H1 (cell line): ENCODE data around the gene GHRHR. TPM values are rescaled to one million over a fixed set of nuclear protein-coding genes. Genes with fewer than 3 reads are reported as not detected.

Source experiments
- CTCF ChIA-PET: fragments of 300-600 bp; sonication (Branson Sonifier 250); formaldehyde crosslinking; loops from one replicate; lab custom pipeline; 2021; ENCODE audit not compliant: partially characterized antibody; lab: Charles Lee
- POLR2A ChIA-PET: fragments of 300-600 bp; sonication (Branson Sonifier 250); formaldehyde crosslinking; loops from one replicate; lab custom pipeline; 2021; ENCODE audit warnings: inconsistent platforms; ENCODE audit not compliant: partially characterized antibody; lab: Charles Lee
- DNase-seq, 2 experiments: peaks; one replicate each; pipeline versions ENCODE4 v3.0.0 to v3.0.0-alpha.2; 2010 to 2022; ENCODE audit warnings: low spot score in 2 of 2, low read depth in 1 of 2, mixed read lengths in 1 of 2
- FAIRE-seq: peaks from 2 replicates; lab custom pipeline; 2011; peaks lifted over from hg19 to GRCh38; lab: Jason Lieb, UNC
- H2AFZ ChIP-seq: 2 replicates; pipeline ENCODE4 v1.8.1; 2012; ENCODE audit warnings: low read length, inconsistent platforms
- H2AK5ac ChIP-seq: 2 replicates; pipeline ENCODE4 v1.6.1; 2013; ENCODE audit warnings: low read depth, low read length
- H2BK120ac ChIP-seq: replicated peaks from 2 replicates; pipeline ENCODE3; 2013; ENCODE audit warnings: low read depth, low read length, inconsistent platforms
- H2BK12ac ChIP-seq: 2 replicates; pipeline ENCODE4 v1.6.1; 2013; ENCODE audit warnings: low read depth, low read length
- H2BK15ac ChIP-seq: 2 replicates; pipeline ENCODE4 v1.6.1; 2013; ENCODE audit warnings: low read length
- H2BK20ac ChIP-seq: 2 replicates; pipeline ENCODE4 v1.6.1; 2013; ENCODE audit warnings: low read length
- H2BK5ac ChIP-seq: 2 replicates; pipeline ENCODE4 v1.6.1; 2013; ENCODE audit warnings: low read depth, low read length
- H3K14ac ChIP-seq: 2 replicates; pipeline ENCODE4 v1.6.1; 2013; ENCODE audit warnings: inconsistent platforms; ENCODE audit not compliant: insufficient read length
- H3K18ac ChIP-seq: 2 replicates; pipeline ENCODE4 v1.6.1; 2013; ENCODE audit warnings: low read length; ENCODE audit errors: extremely low read depth
- H3K23ac ChIP-seq: 2 replicates; pipeline ENCODE4 v1.6.1; 2013; ENCODE audit warnings: inconsistent platforms; ENCODE audit not compliant: insufficient read length
- H3K23me2 ChIP-seq: 2 replicates; pipeline ENCODE4 v1.6.1; 2013; ENCODE audit warnings: low read depth, low read length
- H3K27ac ChIP-seq: 2 replicates; pipeline ENCODE4 v1.6.1; 2011; ENCODE audit warnings: low read depth, low read length, inconsistent platforms
- H3K27me3 ChIP-seq, 4 experiments: replicated peaks in 1 of 4; 1 replicate in 1 of 4; 2 replicates in 3 of 4; pipeline versions ENCODE4 v1.6.1 to v1.8.1; 2011 to 2013; ENCODE audit warnings: low read length in 3 of 4, mild to moderate bottlenecking in 3 of 4, inconsistent platforms in 2 of 4, mixed read lengths in 2 of 4, moderate library complexity in 1 of 4; ENCODE audit not compliant: control insufficient read depth in 3 of 4, insufficient read depth in 3 of 4; ENCODE audit errors: extremely low read depth in 1 of 4
- H3K36me3 ChIP-seq, 4 experiments: 2 replicates each; pipeline versions ENCODE4 v1.6.1 to v1.8.1; 2011 to 2013; ENCODE audit warnings: mild to moderate bottlenecking in 4 of 4, low read length in 3 of 4, moderate library complexity in 2 of 4, control low read depth in 1 of 4, inconsistent platforms in 1 of 4; ENCODE audit not compliant: insufficient read depth in 4 of 4, control insufficient read depth in 2 of 4
- H3K4ac ChIP-seq: replicated peaks from 2 replicates; pipeline ENCODE3; 2013; ENCODE audit warnings: low read length, low read depth, mixed read lengths, inconsistent platforms; ENCODE audit not compliant: insufficient read length
- H3K4me1 ChIP-seq, 4 experiments: replicated peaks in 1 of 4; 1 replicate in 1 of 4; 2 replicates in 3 of 4; pipeline versions ENCODE4 v1.6.1 to v1.8.1; 2011 to 2013; ENCODE audit warnings: low read length in 3 of 4, inconsistent platforms in 2 of 4, mixed read lengths in 1 of 4; ENCODE audit not compliant: insufficient read depth in 4 of 4, control insufficient read depth in 3 of 4
- H3K4me2 ChIP-seq, 2 experiments: 2 replicates each; pipeline versions ENCODE4 v1.6.1 to v1.8.1; 2011 to 2013; ENCODE audit warnings: low read depth in 2 of 2, low read length in 2 of 2, control low read depth in 1 of 2, inconsistent platforms in 1 of 2, mild to moderate bottlenecking in 1 of 2; ENCODE audit not compliant: insufficient read depth in 1 of 2
- H3K4me3 ChIP-seq, 4 experiments: fragments of 200-600, 300-600 bp in 1 of 4; sonication (generic), shearing (Covaris generic), sonication (Bioruptor Twin) in 1 of 4; 2 replicates each; pipeline versions ENCODE4 v1.5.1 to v1.8.1; 2011 to 2016; ENCODE audit warnings: low read length in 4 of 4, low read depth in 3 of 4, control low read depth in 2 of 4, inconsistent platforms in 2 of 4, mild to moderate bottlenecking in 2 of 4, mixed read lengths in 1 of 4, moderate library complexity in 1 of 4; ENCODE audit not compliant: insufficient read depth in 2 of 4; ENCODE audit errors: extremely low read depth in 1 of 4
- H3K56ac ChIP-seq: replicated peaks from 2 replicates; pipeline ENCODE3; 2013; ENCODE audit warnings: low read depth, mild to moderate bottlenecking, mixed read lengths, low read length, inconsistent platforms; ENCODE audit not compliant: insufficient read length
- H3K79me1 ChIP-seq: 2 replicates; pipeline ENCODE4 v1.6.1; 2013; ENCODE audit warnings: low read depth, low read length, control low read depth
- H3K79me2 ChIP-seq, 2 experiments: 2 replicates each; pipeline versions ENCODE4 v1.6.1 to v1.8.1; 2012 to 2013; ENCODE audit warnings: low read length in 2 of 2, mild to moderate bottlenecking in 2 of 2, inconsistent platforms in 1 of 2; ENCODE audit not compliant: insufficient read depth in 2 of 2, control insufficient read depth in 1 of 2
- H3K9ac ChIP-seq, 4 experiments: replicated peaks in 1 of 4; 1 replicate in 1 of 4; 2 replicates in 3 of 4; pipeline versions ENCODE4 v1.6.1 to v1.8.1; 2011 to 2013; ENCODE audit warnings: low read depth in 3 of 4, low read length in 3 of 4, control low read depth in 2 of 4, mild to moderate bottlenecking in 2 of 4, moderate library complexity in 2 of 4, inconsistent platforms in 1 of 4; ENCODE audit errors: extremely low read depth in 1 of 4
- H3K9me3 ChIP-seq, 2 experiments: 2 replicates each; pipeline versions ENCODE4 v1.6.1 to v1.8.1; 2012 to 2013; ENCODE audit warnings: mild to moderate bottlenecking in 2 of 2, moderate library complexity in 2 of 2, control low read depth in 1 of 2, inconsistent platforms in 1 of 2, low read depth in 1 of 2, low read length in 1 of 2, mixed read lengths in 1 of 2; ENCODE audit not compliant: insufficient read depth in 2 of 2
- H4K20me1 ChIP-seq, 2 experiments: replicated peaks in 1 of 2; 2 replicates each; pipeline versions ENCODE3 to v1.8.1; 2011 to 2013; ENCODE audit warnings: inconsistent platforms in 2 of 2, low read length in 2 of 2, mild to moderate bottlenecking in 1 of 2; ENCODE audit not compliant: insufficient read depth in 2 of 2, control insufficient read depth in 1 of 2
- H4K5ac ChIP-seq: 2 replicates; pipeline ENCODE4 v1.6.1; 2013; ENCODE audit warnings: low read length, low read depth, mixed read lengths, inconsistent platforms; ENCODE audit not compliant: insufficient read length
- H4K8ac ChIP-seq: 2 replicates; pipeline ENCODE4 v1.8.0; 2013; ENCODE audit warnings: mild to moderate bottlenecking, moderate library complexity, low read length, inconsistent platforms; ENCODE audit not compliant: insufficient read depth; ENCODE audit errors: extremely low read depth
- H4K91ac ChIP-seq: replicated peaks from 2 replicates; pipeline ENCODE3; 2013; ENCODE audit warnings: low read length, mixed read lengths, inconsistent platforms; ENCODE audit not compliant: insufficient read length
- ATF2 ChIP-seq: IDR thresholded peaks from 2 replicates; pipeline ENCODE4 v1.6.1; 2012; ENCODE audit warnings: low read length, inconsistent platforms
- CHD1 ChIP-seq: IDR thresholded peaks from 2 replicates; pipeline ENCODE4 v1.6.1; 2012; ENCODE audit warnings: low read depth, low read length, improper control_type of control experiment
- GTF2F1 ChIP-seq: IDR thresholded peaks from 2 replicates; pipeline ENCODE4 v1.6.1; 2012; ENCODE audit warnings: low read depth, low read length, improper control_type of control experiment, borderline replicate concordance
- HDAC2 ChIP-seq, 2 experiments: fragments of 300-600 bp in 1 of 2; sonication (generic) in 1 of 2; IDR thresholded peaks; 2 replicates each; pipeline ENCODE4 v1.6.1; 2011 to 2012; ENCODE audit warnings: low read depth in 2 of 2, low read length in 2 of 2, mild to moderate bottlenecking in 2 of 2, moderate library complexity in 2 of 2, borderline replicate concordance in 1 of 2, inconsistent platforms in 1 of 2
- RAD21 ChIP-seq, 2 experiments: IDR thresholded peaks in 1 of 2; conservative IDR thresholded peaks in 1 of 2; 2 replicates each; pipeline ENCODE4 v1.6.1; 2011; ENCODE audit warnings: low read depth in 2 of 2, low read length in 2 of 2, improper control_type of control experiment in 1 of 2, inconsistent platforms in 1 of 2, mild to moderate bottlenecking in 1 of 2, moderate library complexity in 1 of 2
- RXRA ChIP-seq: IDR thresholded peaks from 2 replicates; pipeline ENCODE4 v1.6.1; 2011; ENCODE audit warnings: low read depth, mild to moderate bottlenecking, low read length, moderate library complexity; ENCODE audit not compliant: insufficient read depth
- TAF1 ChIP-seq: IDR thresholded peaks from 2 replicates; pipeline ENCODE4 v1.6.1; 2011; ENCODE audit warnings: mild to moderate bottlenecking, low read depth, low read length
- TBP ChIP-seq: IDR thresholded peaks from 2 replicates; pipeline ENCODE4 v1.6.1; 2011; ENCODE audit warnings: low read depth, low read length, improper control_type of control experiment
- ZNF274 ChIP-seq: IDR thresholded peaks from 2 replicates; pipeline ENCODE4 v1.7.0; 2012; ENCODE audit warnings: low read length, borderline replicate concordance; ENCODE audit errors: extremely low read depth
- WGBS, 2 experiments: shearing (Covaris generic) in 1 of 2; methylation state at CpG; one replicate each; pipeline versions ENCODE4 v1.1.6 to v1.1.7; 2013 to 2015; ENCODE audit warnings: low lambda C conversion rate in 2 of 2, mixed read lengths in 2 of 2, inconsistent platforms in 1 of 2, low coverage in 1 of 2, missing lambda C conversion rate in 1 of 2; ENCODE audit not compliant: insufficient replicate concordance in 2 of 2, insufficient coverage in 1 of 2, insufficient read length in 1 of 2; ENCODE audit errors: extremely low coverage in 1 of 2, missing lambda C conversion rate in 1 of 2; 5-methylcytosine and 5-hydroxymethylcytosine counted together
- polyA plus RNA-seq, 7 experiments: library from polyadenylated mRNA; depleted of rRNA in 3 of 7; stranded (reverse) in 5 of 7; unstranded in 2 of 7; fragments of >200 nt in 5 of 7; fragments of 200-250 nt in 2 of 7; gene quantifications; 1 replicate in 5 of 7; 2 replicates in 1 of 7; 4 replicates in 1 of 7; pipeline versions ENCODE4 v1.2.1 to v1.2.3, GENCODE V29; 2011 to 2013; ENCODE audit warnings: missing spikeins in 2 of 7, mixed read lengths in 2 of 7
- total RNA-seq: library from RNA; stranded (reverse); fragmentation: NEBNext Ultra II Directional; extraction: Animal tissue kit (Norgen Biotek cat#: 25700); gene quantifications from 2 replicates; pipeline ENCODE4 v1.2.1, GENCODE V29; 2021

Gene GHRHR
- total and polyA plus RNA-seq, 2 of the 8 experiments (the other 6 are each of a cell fraction or from before 2014, with no cell fraction given), result 0.60 to 6.5 TPM

- no peaks in the 10 kb centered on the region for H3K36me3 ChIP-seq
- no peaks in the 10 kb centered on the region for H3K9me3 ChIP-seq
- no peak overlapping the region for H4K91ac ChIP-seq
- no peaks in the 10 kb centered on the region for H3K79me2 ChIP-seq
- H4K20me1 ChIP-seq, result no peaks in the 10 kb centered on the region
- ChIA-PET POLR2A (interaction anchor here (0.5 kb wide), 1 partner anchor 81 kb away, joined by 3 read pairs; no protein-coding TSS in a partner anchor), CTCF (interaction anchor here (0.6 to 12.0 kb wide), 14 partner anchors 17 to 1183 kb away, joined by 3 to 309 read pairs (median 4); partner anchors contain the start of gene GHRHR)
- H4K8ac ChIP-seq, result no peak overlapping the region; the same call in 1 of the 2 replicates
- H2BK15ac ChIP-seq, result no peak overlapping the region
- no peak overlapping the region for H3K56ac ChIP-seq
- no peak overlapping the region for H2AK5ac ChIP-seq
- H3K4me1 ChIP-seq, result peaks cover 0 to 9% (median 6%) of the 10 kb centered on the region in 4 experiments; a peak in 6 of 7 replicates
- H2BK20ac ChIP-seq, result no peak overlapping the region
- DNase-seq (no peak), FAIRE-seq (no peak)
- no peak overlapping the region for H3K14ac ChIP-seq
- no peak overlapping the region for H3K4me3 ChIP-seq
- no peak overlapping the region for H4K5ac ChIP-seq
- H3K79me1 ChIP-seq, result no peaks in the 10 kb centered on the region
- H3K9ac ChIP-seq, result no peak overlapping the region
- 0 out of 7 replicates have a peak, but pooled peaks cover 0 to 8% (median 0%) of the 10 kb centered on the region in 4 experiments for H3K27me3 ChIP-seq
- H3K23ac ChIP-seq, result no peak overlapping the region
- H2BK12ac ChIP-seq, result no peak overlapping the region
- H3K27ac ChIP-seq, result no peak overlapping the region
- H3K4me2 ChIP-seq, result no peak overlapping the region
- H3K4ac ChIP-seq, result no peak overlapping the region
- WGBS, 2 experiments, result 91% methylated on average over 4 of the region's 6 CpGs; no CpG with 5 or more reads in 1 of the 2 experiments
- no peak overlapping the region for H2AFZ ChIP-seq
- no peak overlapping the region for H2BK120ac ChIP-seq
- H2BK5ac ChIP-seq, result no peak overlapping the region
- no peaks in the 10 kb centered on the region; the same call in 1 of the 2 replicates for H3K23me2 ChIP-seq
- no peak overlapping the region for H3K18ac ChIP-seq
- no peak for TF ChIP-seq RXRA
- no peak for TF ChIP-seq GTF2F1
- no peak for TF ChIP-seq ATF2
- no peak for TF ChIP-seq HDAC2 (IDR thresholded peaks at IDR 0.05; ENCODE audit: borderline replicate concordance in 1 of 2, low read depth in 2 of 2, low read length in 2 of 2)
- no peak for TF ChIP-seq TBP
- no peak for TF ChIP-seq TAF1
- no peak for TF ChIP-seq ZNF274
- no peak for TF ChIP-seq CHD1
- no peak for TF ChIP-seq RAD21 (IDR thresholded peaks at IDR 0.05 in 1 of 2, conservative IDR thresholded peaks at IDR 0.05 in 1 of 2; ENCODE audit: low read depth in 2 of 2, low read length in 2 of 2)
Observed at GRCh38 chr7:30934732-30935568, 28.8 kb upstream of the GHRHR start.
